ENCODE results near the gene CATSPERD.

The CATSPERD gene

GRCh38 chr19:5706876-5707573 is 13.4 kb upstream of the CATSPERD start:
- TF ChIP-seq REST (IDR thresholded peaks at IDR 0.05; ENCODE audit: insufficient read depth in 1 of 2, low read depth in 2 of 2, low read length in 2 of 2) (no peak), TAF1 (IDR thresholded peaks at IDR 0.05; ENCODE audit: borderline replicate concordance, insufficient read depth, low read length) (no peak), POLR2AphosphoS5 (IDR thresholded peaks at IDR 0.05; ENCODE audit: low read depth, low read length) (no peak), FOXP2 (optimal IDR thresholded peaks at IDR 0.05; ENCODE audit: borderline replicate concordance, extremely low read depth, extremely low read length, insufficient read depth) (no peak), SIN3A (IDR thresholded peaks at IDR 0.05; ENCODE audit: borderline replicate concordance, insufficient read depth, low read length) (no peak)

- TF ChIP-seq TAF1 (IDR thresholded peaks at IDR 0.05; ENCODE audit: borderline replicate concordance, insufficient read depth, low read length), result no peak
- TF ChIP-seq SIN3A (IDR thresholded peaks at IDR 0.05; ENCODE audit: borderline replicate concordance, insufficient read depth, low read length), result no peak
- no peak for TF ChIP-seq FOXP2 (optimal IDR thresholded peaks at IDR 0.05; ENCODE audit: borderline replicate concordance, extremely low read depth, extremely low read length, insufficient read depth)
- TF ChIP-seq REST (IDR thresholded peaks at IDR 0.05; ENCODE audit: insufficient read depth in 1 of 2, low read depth in 2 of 2, low read length in 2 of 2), result no peak
- TF ChIP-seq POLR2AphosphoS5 (IDR thresholded peaks at IDR 0.05; ENCODE audit: low read depth, low read length), result no peak
These were observed 12.6 kb upstream of the CATSPERD start for GRCh38 chr19:5707576-5708575.

GRCh38 chr19:5711025-5711424 is 9.4 kb upstream of the CATSPERD start:
- TF ChIP-seq TAF1 (IDR thresholded peaks at IDR 0.05; ENCODE audit: borderline replicate concordance, insufficient read depth, low read length) (no peak), REST (IDR thresholded peaks at IDR 0.05; ENCODE audit: insufficient read depth in 1 of 2, low read depth in 2 of 2, low read length in 2 of 2) (no peak), SIN3A (IDR thresholded peaks at IDR 0.05; ENCODE audit: borderline replicate concordance, insufficient read depth, low read length) (no peak), POLR2AphosphoS5 (IDR thresholded peaks at IDR 0.05; ENCODE audit: low read depth, low read length) (no peak), FOXP2 (optimal IDR thresholded peaks at IDR 0.05; ENCODE audit: borderline replicate concordance, extremely low read depth, extremely low read length, insufficient read depth) (no peak)

- no peak for TF ChIP-seq POLR2AphosphoS5 (IDR thresholded peaks at IDR 0.05; ENCODE audit: low read depth, low read length)
- no peak for TF ChIP-seq REST (IDR thresholded peaks at IDR 0.05; ENCODE audit: insufficient read depth in 1 of 2, low read depth in 2 of 2, low read length in 2 of 2)
- TF ChIP-seq TAF1 (IDR thresholded peaks at IDR 0.05; ENCODE audit: borderline replicate concordance, insufficient read depth, low read length), result no peak
- TF ChIP-seq FOXP2 (optimal IDR thresholded peaks at IDR 0.05; ENCODE audit: borderline replicate concordance, extremely low read depth, extremely low read length, insufficient read depth), result no peak
- no peak for TF ChIP-seq SIN3A (IDR thresholded peaks at IDR 0.05; ENCODE audit: borderline replicate concordance, insufficient read depth, low read length)
These were observed 8.7 kb upstream of the CATSPERD start for GRCh38 chr19:5711713-5712161.
